K562 (cell line): ENCODE data around the gene PIH1D1. TPM values are rescaled to one million over a fixed set of nuclear protein-coding genes. Genes with fewer than 3 reads are reported as not detected.
A peak's percentile ranks its signal among the peaks of the same experiment; 100 is the strongest.

Experiments used
- CBX5 ChIP-seq: IDR thresholded peaks from 2 replicates; pipeline ENCODE4 v1.6.1; 2014; ENCODE audit warnings: low read depth, borderline replicate concordance
- PURB ChIP-seq: sonication (generic); formaldehyde crosslinking; IDR thresholded peaks from 2 replicates; pipeline ENCODE4 v1.9.0; 2021; ENCODE audit warnings: low read depth, mild to moderate bottlenecking, missing genetic modification reagents
- SMAD2 ChIP-seq: fragments of 150-350 bp; IDR thresholded peaks from 2 replicates; pipeline ENCODE4 v1.6.1; 2014; ENCODE audit warnings: low read depth, mild to moderate bottlenecking, low read length
- SMARCA4 ChIP-seq: fragments of 450-650 bp; IDR thresholded peaks from 2 replicates; pipeline ENCODE4 v1.6.1; 2016
- TRIM24 ChIP-seq, 2 experiments: fragments of 450-650 bp; IDR thresholded peaks; 2 replicates each; pipeline ENCODE4 v1.6.1; 2016
- ZNF592 ChIP-seq: fragments of 450-650 bp; IDR thresholded peaks from 2 replicates; pipeline ENCODE4 v1.6.1; 2017; ENCODE audit warnings: antibody characterized with exemption, mild to moderate bottlenecking
- polyA plus RNA-seq, 8 experiments: library from polyadenylated mRNA; depleted of rRNA in 4 of 8; stranded (reverse) in 5 of 8; unstranded in 3 of 8; fragments of >200 nt; fragmentation: Nextera tagmentation in 2 of 8; fragmentation: Illumina TruSeq in 1 of 8; extraction: Ambion mirVana in 2 of 8; extraction: Trizol in 1 of 8; gene quantifications; 2 replicates each; pipeline versions ENCODE4 v1.2.1 to v1.2.3, GENCODE V29; 2011 to 2014; ENCODE audit warnings: inconsistent platforms in 1 of 8, missing spikeins in 1 of 8
- total RNA-seq, 7 experiments: library from RNA; depleted of rRNA in 6 of 7; stranded (reverse); fragments of >200 nt in 6 of 7; fragmentation: Illumina TruSeq in 2 of 7; extraction: Trizol in 2 of 7; gene quantifications; 2 replicates each; pipeline versions ENCODE4 v1.2.1 to v1.2.3, GENCODE V29; 2011 to 2021; ENCODE audit warnings: low replicate concordance in 1 of 7
- TF ChIP-seq, protein P1 (sequence below): fragments of 450-650 bp; IDR thresholded peaks from 2 replicates; pipeline ENCODE4 v1.6.1; 2016; ENCODE audit warnings: mild to moderate bottlenecking, moderate library complexity
- TF ChIP-seq, protein P2 (sequence below): sonication (generic); formaldehyde crosslinking; IDR thresholded peaks from 2 replicates; pipeline ENCODE4 v1.8.1; 2023; ENCODE audit warnings: mild to moderate bottlenecking, missing genetic modification reagents

The PIH1D1 gene
- total and polyA plus RNA-seq, 9 of the 15 experiments (the other 6 are each of a cell fraction or from before 2014, with no cell fraction given) = 26.5 to 224 (median 137) TPM

GRCh38 chr19:49422407-49423070 is 29.1 kb downstream of the PIH1D1 start (continued):
- TF ChIP-seq PURB (CRISPR knock-in tag) = no peak
- TF ChIP-seq, protein P1, sequence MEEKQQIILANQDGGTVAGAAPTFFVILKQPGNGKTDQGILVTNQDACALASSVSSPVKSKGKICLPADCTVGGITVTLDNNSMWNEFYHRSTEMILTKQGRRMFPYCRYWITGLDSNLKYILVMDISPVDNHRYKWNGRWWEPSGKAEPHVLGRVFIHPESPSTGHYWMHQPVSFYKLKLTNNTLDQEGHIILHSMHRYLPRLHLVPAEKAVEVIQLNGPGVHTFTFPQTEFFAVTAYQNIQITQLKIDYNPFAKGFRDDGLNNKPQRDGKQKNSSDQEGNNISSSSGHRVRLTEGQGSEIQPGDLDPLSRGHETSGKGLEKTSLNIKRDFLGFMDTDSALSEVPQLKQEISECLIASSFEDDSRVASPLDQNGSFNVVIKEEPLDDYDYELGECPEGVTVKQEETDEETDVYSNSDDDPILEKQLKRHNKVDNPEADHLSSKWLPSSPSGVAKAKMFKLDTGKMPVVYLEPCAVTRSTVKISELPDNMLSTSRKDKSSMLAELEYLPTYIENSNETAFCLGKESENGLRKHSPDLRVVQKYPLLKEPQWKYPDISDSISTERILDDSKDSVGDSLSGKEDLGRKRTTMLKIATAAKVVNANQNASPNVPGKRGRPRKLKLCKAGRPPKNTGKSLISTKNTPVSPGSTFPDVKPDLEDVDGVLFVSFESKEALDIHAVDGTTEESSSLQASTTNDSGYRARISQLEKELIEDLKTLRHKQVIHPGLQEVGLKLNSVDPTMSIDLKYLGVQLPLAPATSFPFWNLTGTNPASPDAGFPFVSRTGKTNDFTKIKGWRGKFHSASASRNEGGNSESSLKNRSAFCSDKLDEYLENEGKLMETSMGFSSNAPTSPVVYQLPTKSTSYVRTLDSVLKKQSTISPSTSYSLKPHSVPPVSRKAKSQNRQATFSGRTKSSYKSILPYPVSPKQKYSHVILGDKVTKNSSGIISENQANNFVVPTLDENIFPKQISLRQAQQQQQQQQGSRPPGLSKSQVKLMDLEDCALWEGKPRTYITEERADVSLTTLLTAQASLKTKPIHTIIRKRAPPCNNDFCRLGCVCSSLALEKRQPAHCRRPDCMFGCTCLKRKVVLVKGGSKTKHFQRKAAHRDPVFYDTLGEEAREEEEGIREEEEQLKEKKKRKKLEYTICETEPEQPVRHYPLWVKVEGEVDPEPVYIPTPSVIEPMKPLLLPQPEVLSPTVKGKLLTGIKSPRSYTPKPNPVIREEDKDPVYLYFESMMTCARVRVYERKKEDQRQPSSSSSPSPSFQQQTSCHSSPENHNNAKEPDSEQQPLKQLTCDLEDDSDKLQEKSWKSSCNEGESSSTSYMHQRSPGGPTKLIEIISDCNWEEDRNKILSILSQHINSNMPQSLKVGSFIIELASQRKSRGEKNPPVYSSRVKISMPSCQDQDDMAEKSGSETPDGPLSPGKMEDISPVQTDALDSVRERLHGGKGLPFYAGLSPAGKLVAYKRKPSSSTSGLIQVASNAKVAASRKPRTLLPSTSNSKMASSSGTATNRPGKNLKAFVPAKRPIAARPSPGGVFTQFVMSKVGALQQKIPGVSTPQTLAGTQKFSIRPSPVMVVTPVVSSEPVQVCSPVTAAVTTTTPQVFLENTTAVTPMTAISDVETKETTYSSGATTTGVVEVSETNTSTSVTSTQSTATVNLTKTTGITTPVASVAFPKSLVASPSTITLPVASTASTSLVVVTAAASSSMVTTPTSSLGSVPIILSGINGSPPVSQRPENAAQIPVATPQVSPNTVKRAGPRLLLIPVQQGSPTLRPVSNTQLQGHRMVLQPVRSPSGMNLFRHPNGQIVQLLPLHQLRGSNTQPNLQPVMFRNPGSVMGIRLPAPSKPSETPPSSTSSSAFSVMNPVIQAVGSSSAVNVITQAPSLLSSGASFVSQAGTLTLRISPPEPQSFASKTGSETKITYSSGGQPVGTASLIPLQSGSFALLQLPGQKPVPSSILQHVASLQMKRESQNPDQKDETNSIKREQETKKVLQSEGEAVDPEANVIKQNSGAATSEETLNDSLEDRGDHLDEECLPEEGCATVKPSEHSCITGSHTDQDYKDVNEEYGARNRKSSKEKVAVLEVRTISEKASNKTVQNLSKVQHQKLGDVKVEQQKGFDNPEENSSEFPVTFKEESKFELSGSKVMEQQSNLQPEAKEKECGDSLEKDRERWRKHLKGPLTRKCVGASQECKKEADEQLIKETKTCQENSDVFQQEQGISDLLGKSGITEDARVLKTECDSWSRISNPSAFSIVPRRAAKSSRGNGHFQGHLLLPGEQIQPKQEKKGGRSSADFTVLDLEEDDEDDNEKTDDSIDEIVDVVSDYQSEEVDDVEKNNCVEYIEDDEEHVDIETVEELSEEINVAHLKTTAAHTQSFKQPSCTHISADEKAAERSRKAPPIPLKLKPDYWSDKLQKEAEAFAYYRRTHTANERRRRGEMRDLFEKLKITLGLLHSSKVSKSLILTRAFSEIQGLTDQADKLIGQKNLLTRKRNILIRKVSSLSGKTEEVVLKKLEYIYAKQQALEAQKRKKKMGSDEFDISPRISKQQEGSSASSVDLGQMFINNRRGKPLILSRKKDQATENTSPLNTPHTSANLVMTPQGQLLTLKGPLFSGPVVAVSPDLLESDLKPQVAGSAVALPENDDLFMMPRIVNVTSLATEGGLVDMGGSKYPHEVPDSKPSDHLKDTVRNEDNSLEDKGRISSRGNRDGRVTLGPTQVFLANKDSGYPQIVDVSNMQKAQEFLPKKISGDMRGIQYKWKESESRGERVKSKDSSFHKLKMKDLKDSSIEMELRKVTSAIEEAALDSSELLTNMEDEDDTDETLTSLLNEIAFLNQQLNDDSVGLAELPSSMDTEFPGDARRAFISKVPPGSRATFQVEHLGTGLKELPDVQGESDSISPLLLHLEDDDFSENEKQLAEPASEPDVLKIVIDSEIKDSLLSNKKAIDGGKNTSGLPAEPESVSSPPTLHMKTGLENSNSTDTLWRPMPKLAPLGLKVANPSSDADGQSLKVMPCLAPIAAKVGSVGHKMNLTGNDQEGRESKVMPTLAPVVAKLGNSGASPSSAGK = peak; percentile 99
- TF ChIP-seq TRIM24 (IDR thresholded peaks at IDR 0.05) = peak; percentile 33 to 45; a peak in 2 of 4 replicates
- 0 out of 2 replicates have a peak, but pooled peaks have one; percentile 18 for TF ChIP-seq SMARCA4
- TF ChIP-seq ZNF592 = peak; percentile 95
- TF ChIP-seq CBX5 = no peak
- TF ChIP-seq, protein P2, sequence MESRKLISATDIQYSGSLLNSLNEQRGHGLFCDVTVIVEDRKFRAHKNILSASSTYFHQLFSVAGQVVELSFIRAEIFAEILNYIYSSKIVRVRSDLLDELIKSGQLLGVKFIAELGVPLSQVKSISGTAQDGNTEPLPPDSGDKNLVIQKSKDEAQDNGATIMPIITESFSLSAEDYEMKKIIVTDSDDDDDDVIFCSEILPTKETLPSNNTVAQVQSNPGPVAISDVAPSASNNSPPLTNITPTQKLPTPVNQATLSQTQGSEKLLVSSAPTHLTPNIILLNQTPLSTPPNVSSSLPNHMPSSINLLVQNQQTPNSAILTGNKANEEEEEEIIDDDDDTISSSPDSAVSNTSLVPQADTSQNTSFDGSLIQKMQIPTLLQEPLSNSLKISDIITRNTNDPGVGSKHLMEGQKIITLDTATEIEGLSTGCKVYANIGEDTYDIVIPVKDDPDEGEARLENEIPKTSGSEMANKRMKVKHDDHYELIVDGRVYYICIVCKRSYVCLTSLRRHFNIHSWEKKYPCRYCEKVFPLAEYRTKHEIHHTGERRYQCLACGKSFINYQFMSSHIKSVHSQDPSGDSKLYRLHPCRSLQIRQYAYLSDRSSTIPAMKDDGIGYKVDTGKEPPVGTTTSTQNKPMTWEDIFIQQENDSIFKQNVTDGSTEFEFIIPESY (CRISPR knock-in tag) = peak; percentile 75
- TF ChIP-seq SMAD2 = no peak
